GM12878 (cell line): Measurements from ENCODE around the gene CNTN4. TPM values are rescaled to one million over a fixed set of nuclear protein-coding genes. Genes with fewer than 3 reads are reported as not detected.

Experiments
- ATAC-seq: fragments of 200-7000 bp; cut with Tn5 transposase; 3 replicates; pipeline ENCODE4 v1.9.1; 2020; ENCODE audit warnings: mild to moderate bottlenecking, moderate library complexity
- BruUV-seq: library from RNA; stranded (reverse); fragments of 400-500 nt; replicated peaks from 2 replicates; lab custom pipeline; 2021; lab: Mats Ljungman, UMichigan
- CTCF ChIA-PET: fragments of 300-600 bp; sonication (Branson Sonifier 250); formaldehyde crosslinking; extraction: SDS; loops from one replicate; lab custom pipeline; 2021; ENCODE audit warnings: inconsistent platforms; lab: Yijun Ruan, JAX
- POLR2A ChIA-PET: fragments of 350-600 bp; formaldehyde crosslinking; extraction: SDS; loops from one replicate; lab custom pipeline; 2021; ENCODE audit warnings: inconsistent platforms; lab: Charles Lee
- RAD21 ChIA-PET: fragments of 300-600 bp; sonication (Branson Sonifier 250); formaldehyde crosslinking; loops from one replicate; lab custom pipeline; 2023; ENCODE audit warnings: antibody characterized with exemption; ENCODE audit not compliant: unreplicated experiment; lab: Charles Lee
- SMC1A ChIA-PET: fragments of 300-600 bp; sonication (Branson Sonifier 250); formaldehyde crosslinking; loops from one replicate; lab custom pipeline; 2023; ENCODE audit not compliant: unreplicated experiment, uncharacterized antibody; lab: Charles Lee
- DNase-seq: peaks from one replicate; pipeline ENCODE4 v3.0.0-alpha.2; 2011; ENCODE audit warnings: low read depth, low spot score
- FAIRE-seq: peaks from 3 replicates; lab custom pipeline; 2011; peaks lifted over from hg19 to GRCh38; lab: Jason Lieb, UNC
- H2AFZ ChIP-seq: 2 replicates; pipeline ENCODE4 v1.6.0; 2011; ENCODE audit warnings: low read depth, low read length, control low read depth; ENCODE audit not compliant: control insufficient read depth
- H3K27ac ChIP-seq: 2 replicates; pipeline ENCODE4 v1.5.1; 2011; ENCODE audit warnings: control low read depth; ENCODE audit not compliant: control insufficient read depth, insufficient read depth
- H3K27me3 ChIP-seq, 2 experiments: replicated peaks in 1 of 2; 2 replicates each; pipeline versions ENCODE4 v1.6.0 to v1.6.1; 2011; ENCODE audit warnings: low read length in 1 of 2; ENCODE audit not compliant: control insufficient read depth in 2 of 2, insufficient read depth in 2 of 2
- H3K36me3 ChIP-seq, 2 experiments: 2 replicates each; pipeline ENCODE4 v1.5.1; 2011; ENCODE audit warnings: low read length in 1 of 2; ENCODE audit not compliant: control insufficient read depth in 2 of 2, insufficient read depth in 2 of 2
- H3K4me1 ChIP-seq: 2 replicates; pipeline ENCODE4 v1.6.1; 2011; ENCODE audit warnings: mild to moderate bottlenecking, low read length, moderate library complexity, mixed read lengths; ENCODE audit not compliant: control insufficient read depth, insufficient read depth
- H3K4me2 ChIP-seq: 2 replicates; pipeline ENCODE4 v1.6.0; 2011; ENCODE audit warnings: control low read depth; ENCODE audit not compliant: control insufficient read depth, insufficient read depth
- H3K4me3 ChIP-seq: fragments of 200-600 bp; sonication (generic); 2 replicates; pipeline ENCODE4 v1.5.1; 2016
- H3K79me2 ChIP-seq: 2 replicates; pipeline ENCODE4 v1.6.0; 2011; ENCODE audit warnings: low read length; ENCODE audit not compliant: control insufficient read depth, insufficient read depth
- H3K9ac ChIP-seq: 2 replicates; pipeline ENCODE4 v1.8.0; 2011; ENCODE audit warnings: low read length, control low read depth, mixed read lengths; ENCODE audit not compliant: control insufficient read depth, insufficient read depth
- H3K9me3 ChIP-seq: replicated peaks from 3 replicates; pipeline ENCODE4 v1.5.1; 2011; ENCODE audit warnings: mild to moderate bottlenecking, low read length; ENCODE audit not compliant: control insufficient read depth, insufficient read depth
- H4K20me1 ChIP-seq: 2 replicates; pipeline ENCODE4 v1.6.0; 2011; ENCODE audit not compliant: control insufficient read depth, insufficient read depth
- CBFB ChIP-seq: IDR thresholded peaks from 2 replicates; pipeline ENCODE4 v1.6.1; 2016; ENCODE audit warnings: antibody characterized with exemption, low read depth
- EP300 ChIP-seq, 2 experiments: fragments of 150-350 bp in 1 of 2; IDR thresholded peaks; 2 replicates each; pipeline ENCODE4 v1.6.1; 2011 to 2012; ENCODE audit warnings: low read depth in 2 of 2, low read length in 2 of 2, borderline replicate concordance in 1 of 2, improper control_type of control experiment in 1 of 2, inconsistent platforms in 1 of 2; ENCODE audit not compliant: control insufficient read depth in 1 of 2
- ETV6 ChIP-seq, 2 experiments: fragments of 450-650 bp in 1 of 2; IDR thresholded peaks in 1 of 2; conservative IDR thresholded peaks in 1 of 2; 2 replicates each; pipeline ENCODE4 v1.6.1; 2014; ENCODE audit warnings: antibody characterized with exemption in 1 of 2, borderline replicate concordance in 1 of 2, low read depth in 1 of 2, mild to moderate bottlenecking in 1 of 2, moderate library complexity in 1 of 2
- RAD51 ChIP-seq: fragments of 450-650 bp; IDR thresholded peaks from 2 replicates; pipeline ENCODE4 v1.6.1; 2016; ENCODE audit warnings: moderate library complexity, mild to moderate bottlenecking, inconsistent platforms
- SPI1 ChIP-seq: IDR thresholded peaks from 2 replicates; pipeline ENCODE4 v1.6.1; 2011; ENCODE audit warnings: low read depth, mild to moderate bottlenecking, low read length, moderate library complexity, borderline replicate concordance; ENCODE audit not compliant: insufficient read depth
- STAT1 ChIP-seq: fragments of 450-650 bp; conservative IDR thresholded peaks from 2 replicates; pipeline ENCODE4 v1.6.1; 2014; ENCODE audit warnings: antibody characterized with exemption, mild to moderate bottlenecking
- WGBS: methylation state at CpG from one replicate; pipeline ENCODE4 v1.1.6; 2016; ENCODE audit warnings: low lambda C conversion rate; ENCODE audit not compliant: insufficient replicate concordance, insufficient coverage; ENCODE audit errors: missing lambda C conversion rate; 5-methylcytosine and 5-hydroxymethylcytosine counted together
- in situ Hi-C: fragments of 300-500 bp; cut with MboI; formaldehyde crosslinking; loops from 9 replicates; pipeline ENCODE4 v1.14.3; 2018; ENCODE audit warnings: mixed read lengths
- intact Hi-C: fragments of 100-400 bp; cut with micrococcal nuclease; formaldehyde crosslinking; loops from one replicate; pipeline ENCODE4 v1.14.2; 2022; ENCODE audit not compliant: unreplicated experiment
- polyA plus RNA-seq, 11 experiments: library from polyadenylated mRNA; depleted of rRNA in 4 of 11; unstranded in 6 of 11; stranded (reverse) in 5 of 11; fragments of >200 nt; fragmentation: Nextera tagmentation in 4 of 11; fragmentation: Illumina TruSeq in 1 of 11; extraction: Ambion mirVana in 4 of 11; extraction: Trizol in 1 of 11; gene quantifications; 1 replicate in 1 of 11; 2 replicates in 10 of 11; pipeline versions ENCODE4 v1.2.1 to v1.2.3, GENCODE V29; 2011 to 2016; ENCODE audit warnings: inconsistent platforms in 2 of 11, missing spikeins in 2 of 11, low read depth in 1 of 11
- total RNA-seq, 4 experiments: library from RNA; depleted of rRNA in 3 of 4; stranded (reverse); fragments of >200 nt in 3 of 4; fragmentation: Illumina TruSeq in 1 of 4; extraction: Trizol in 1 of 4; gene quantifications; 2 replicates each; pipeline versions ENCODE4 v1.2.1 to v1.2.3, GENCODE V29; 2013 to 2021
- TF ChIP-seq, protein P1 (sequence below): fragments of 450-650 bp; formaldehyde crosslinking; IDR thresholded peaks from 2 replicates; pipeline ENCODE4 v1.5.0; 2022; ENCODE audit warnings: mild to moderate bottlenecking, missing genetic modification characterization
- TF ChIP-seq, protein P2 (sequence below): IDR thresholded peaks from 2 replicates; pipeline ENCODE4 v1.6.1; 2011; ENCODE audit warnings: borderline replicate concordance, low read depth, mild to moderate bottlenecking, moderate library complexity, low read length; ENCODE audit not compliant: insufficient read depth, poor library complexity, severe bottlenecking
- TF ChIP-seq, protein P3 (sequence below): fragments of 450-650 bp; IDR thresholded peaks from 2 replicates; pipeline ENCODE4 v1.6.1; 2014; ENCODE audit warnings: mild to moderate bottlenecking

CNTN4 gene
- total and polyA plus RNA-seq, 10 of the 15 experiments (the other 5 are each of a cell fraction or from before 2014, with no cell fraction given), result 0.05 to 0.43 (median 0.15) TPM; not detected in 1

DNA sequence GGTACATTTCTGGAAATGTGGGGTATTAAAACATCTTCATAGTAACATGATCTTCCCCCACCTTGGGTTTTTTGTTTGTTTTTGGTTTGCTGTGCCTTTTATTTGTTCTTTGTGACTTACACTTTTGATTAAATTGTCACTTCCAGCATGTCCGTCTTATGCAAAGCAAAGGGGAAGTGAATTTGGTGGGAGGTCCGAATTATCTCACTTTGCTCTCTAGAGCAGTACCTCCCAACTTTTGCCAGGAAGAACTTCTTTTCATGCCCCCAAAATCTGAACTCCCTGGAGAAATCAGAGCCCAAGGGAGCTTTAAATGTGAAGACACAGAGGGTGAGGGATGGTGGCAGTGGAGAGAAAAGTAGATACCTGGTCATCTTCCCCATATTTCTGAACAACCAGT lies 838.4 kb downstream of the CNTN4 start:
- FAIRE-seq, result no peak

DNA sequence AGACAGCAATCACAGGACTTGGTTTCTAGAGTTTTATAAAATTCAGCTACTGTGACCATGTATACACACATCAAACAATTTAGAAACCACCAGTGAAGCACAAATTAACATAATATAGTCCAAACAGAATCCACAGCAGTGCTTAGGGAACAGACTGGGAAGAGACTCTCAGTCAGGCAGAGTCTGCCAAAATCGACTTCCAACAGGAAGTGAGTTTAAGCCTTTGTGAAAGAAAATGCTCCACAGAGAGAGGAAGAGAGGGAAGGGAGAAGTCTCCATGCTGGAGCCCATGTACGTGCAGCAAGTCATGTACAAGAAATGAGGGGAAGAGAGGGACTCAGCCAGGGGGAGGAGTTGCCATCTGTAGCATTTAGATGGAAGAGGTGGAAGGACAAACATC lies 838.9 kb downstream of the CNTN4 start:
- WGBS, result 55% methylated on average over 2 of the region's 2 CpGs
- no peak overlapping the region for H3K4me2 ChIP-seq
- BruUV-seq, result no TSS peak
- peak overlapping the region; percentile 41 for H2AFZ ChIP-seq
- H3K4me1 ChIP-seq, result no peaks in the 10 kb centered on the region
- intact Hi-C loops, result no loop called here
- POLR2A ChIA-PET, result no interaction called here
- RAD21 ChIA-PET, result no interaction called here
- H3K9me3 ChIP-seq, result no peaks in the 10 kb centered on the region
- no peak overlapping the region for H3K4me3 ChIP-seq
- SMC1A ChIA-PET, result interaction anchor here (0.8 to 1.3 kb wide), 2 partner anchors 16 to 43 kb away, joined by 3 read pairs; no protein-coding TSS in a partner anchor
- no peaks in the 10 kb centered on the region for H3K36me3 ChIP-seq
- CTCF ChIA-PET, result interaction anchor here (1.2 kb wide), 1 partner anchor 16 kb away, joined by 3 read pairs; no protein-coding TSS in a partner anchor
- FAIRE-seq, result no peak
- no peaks in the 10 kb centered on the region for H4K20me1 ChIP-seq
- H3K27me3 ChIP-seq, result no peaks in the 10 kb centered on the region; a peak in 2 of 4 replicates
- DNase-seq, result no peak
- H3K27ac ChIP-seq, result no peak overlapping the region
- H3K79me2 ChIP-seq, result no peaks in the 10 kb centered on the region
- ATAC-seq, result no peak
- no peak overlapping the region for H3K9ac ChIP-seq
- in situ Hi-C loops, result no loop called here
- TF ChIP-seq EP300 (IDR thresholded peaks at IDR 0.05; ENCODE audit: borderline replicate concordance in 1 of 2, control insufficient read depth in 1 of 2, low read depth in 2 of 2, low read length in 2 of 2) (no peak), SPI1 (no peak), STAT1 (no peak), RAD51 (no peak), ETV6 (conservative IDR thresholded peaks at IDR 0.05 in 1 of 2, IDR thresholded peaks at IDR 0.05 in 1 of 2; ENCODE audit: borderline replicate concordance in 1 of 2, low read depth in 1 of 2) (no peak), CBFB (no peak)
- TF ChIP-seq, protein P1, sequence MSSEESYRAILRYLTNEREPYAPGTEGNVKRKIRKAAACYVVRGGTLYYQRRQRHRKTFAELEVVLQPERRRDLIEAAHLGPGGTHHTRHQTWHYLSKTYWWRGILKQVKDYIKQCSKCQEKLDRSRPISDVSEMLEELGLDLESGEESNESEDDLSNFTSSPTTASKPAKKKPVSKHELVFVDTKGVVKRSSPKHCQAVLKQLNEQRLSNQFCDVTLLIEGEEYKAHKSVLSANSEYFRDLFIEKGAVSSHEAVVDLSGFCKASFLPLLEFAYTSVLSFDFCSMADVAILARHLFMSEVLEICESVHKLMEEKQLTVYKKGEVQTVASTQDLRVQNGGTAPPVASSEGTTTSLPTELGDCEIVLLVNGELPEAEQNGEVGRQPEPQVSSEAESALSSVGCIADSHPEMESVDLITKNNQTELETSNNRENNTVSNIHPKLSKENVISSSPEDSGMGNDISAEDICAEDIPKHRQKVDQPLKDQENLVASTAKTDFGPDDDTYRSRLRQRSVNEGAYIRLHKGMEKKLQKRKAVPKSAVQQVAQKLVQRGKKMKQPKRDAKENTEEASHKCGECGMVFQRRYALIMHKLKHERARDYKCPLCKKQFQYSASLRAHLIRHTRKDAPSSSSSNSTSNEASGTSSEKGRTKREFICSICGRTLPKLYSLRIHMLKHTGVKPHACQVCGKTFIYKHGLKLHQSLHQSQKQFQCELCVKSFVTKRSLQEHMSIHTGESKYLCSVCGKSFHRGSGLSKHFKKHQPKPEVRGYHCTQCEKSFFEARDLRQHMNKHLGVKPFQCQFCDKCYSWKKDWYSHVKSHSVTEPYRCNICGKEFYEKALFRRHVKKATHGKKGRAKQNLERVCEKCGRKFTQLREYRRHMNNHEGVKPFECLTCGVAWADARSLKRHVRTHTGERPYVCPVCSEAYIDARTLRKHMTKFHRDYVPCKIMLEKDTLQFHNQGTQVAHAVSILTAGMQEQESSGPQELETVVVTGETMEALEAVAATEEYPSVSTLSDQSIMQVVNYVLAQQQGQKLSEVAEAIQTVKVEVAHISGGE (CRISPR knock-in tag), result no peak
- TF ChIP-seq, protein P2, sequence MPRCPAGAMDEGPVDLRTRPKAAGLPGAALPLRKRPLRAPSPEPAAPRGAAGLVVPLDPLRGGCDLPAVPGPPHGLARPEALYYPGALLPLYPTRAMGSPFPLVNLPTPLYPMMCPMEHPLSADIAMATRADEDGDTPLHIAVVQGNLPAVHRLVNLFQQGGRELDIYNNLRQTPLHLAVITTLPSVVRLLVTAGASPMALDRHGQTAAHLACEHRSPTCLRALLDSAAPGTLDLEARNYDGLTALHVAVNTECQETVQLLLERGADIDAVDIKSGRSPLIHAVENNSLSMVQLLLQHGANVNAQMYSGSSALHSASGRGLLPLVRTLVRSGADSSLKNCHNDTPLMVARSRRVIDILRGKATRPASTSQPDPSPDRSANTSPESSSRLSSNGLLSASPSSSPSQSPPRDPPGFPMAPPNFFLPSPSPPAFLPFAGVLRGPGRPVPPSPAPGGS, result no peak

More for the DNA sequence above, 838.4 kb downstream of the CNTN4 start:
- WGBS, result 42% methylated on average over 2 of the region's 2 CpGs
- no peak overlapping the region for H2AFZ ChIP-seq
- H3K27ac ChIP-seq, result no peak overlapping the region
- no peaks in the 10 kb centered on the region; a peak in 2 of 4 replicates for H3K27me3 ChIP-seq
- H3K9me3 ChIP-seq, result no peaks in the 10 kb centered on the region
- no TSS peak for BruUV-seq
- no peaks in the 10 kb centered on the region for H4K20me1 ChIP-seq
- ATAC-seq, result no peak
- ChIA-PET CTCF (no interaction called here), RAD21 (no interaction called here), POLR2A (no interaction called here), SMC1A (interaction anchor here (0.8 kb wide), 1 partner anchor 43 kb away, joined by 3 read pairs; no protein-coding TSS in a partner anchor)
- TF ChIP-seq, protein P3, sequence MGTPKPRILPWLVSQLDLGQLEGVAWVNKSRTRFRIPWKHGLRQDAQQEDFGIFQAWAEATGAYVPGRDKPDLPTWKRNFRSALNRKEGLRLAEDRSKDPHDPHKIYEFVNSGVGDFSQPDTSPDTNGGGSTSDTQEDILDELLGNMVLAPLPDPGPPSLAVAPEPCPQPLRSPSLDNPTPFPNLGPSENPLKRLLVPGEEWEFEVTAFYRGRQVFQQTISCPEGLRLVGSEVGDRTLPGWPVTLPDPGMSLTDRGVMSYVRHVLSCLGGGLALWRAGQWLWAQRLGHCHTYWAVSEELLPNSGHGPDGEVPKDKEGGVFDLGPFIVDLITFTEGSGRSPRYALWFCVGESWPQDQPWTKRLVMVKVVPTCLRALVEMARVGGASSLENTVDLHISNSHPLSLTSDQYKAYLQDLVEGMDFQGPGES, result no peak
- peak; percentile 50; the same call in 1 of the 2 replicates for TF ChIP-seq SPI1
- H3K4me3 ChIP-seq, result no peak overlapping the region
- no peak overlapping the region for H3K4me2 ChIP-seq
- no peaks in the 10 kb centered on the region for H3K79me2 ChIP-seq
- no peaks in the 10 kb centered on the region for H3K4me1 ChIP-seq
- no peak for DNase-seq
- H3K36me3 ChIP-seq, result no peaks in the 10 kb centered on the region
- H3K9ac ChIP-seq, result no peak overlapping the region
- in situ Hi-C loops (no loop called here), intact Hi-C loops (no loop called here)
